HepG2 (cell line): ENCODE measurements around the gene CRYM. TPM values are rescaled to one million over a fixed set of nuclear protein-coding genes. Genes with fewer than 3 reads are reported as not detected.

Experiments used
- CBX1 ChIP-seq: IDR thresholded peaks from one replicate; pipeline ENCODE4 v1.6.1; 2016; ENCODE audit warnings: antibody characterized with exemption, low read depth
- DNMT3B ChIP-seq: conservative IDR thresholded peaks from 2 replicates; pipeline ENCODE4 v1.6.1; 2016; ENCODE audit warnings: missing biosample characterization, control low read depth
- DPF2 ChIP-seq: sonication (generic); formaldehyde crosslinking; IDR thresholded peaks from 2 replicates; pipeline ENCODE4 v1.4.0; 2020; ENCODE audit warnings: mild to moderate bottlenecking, low read depth, missing genetic modification reagents, borderline replicate concordance
- ELF4 ChIP-seq: sonication (generic); formaldehyde crosslinking; IDR thresholded peaks from 2 replicates; pipeline ENCODE4 v1.5.0; 2020; ENCODE audit warnings: missing genetic modification reagents, mild to moderate bottlenecking, moderate library complexity, borderline replicate concordance
- ESRRA ChIP-seq: sonication (generic); formaldehyde crosslinking; IDR thresholded peaks from 2 replicates; pipeline ENCODE4 v1.5.1; 2020; ENCODE audit warnings: mild to moderate bottlenecking, low read depth, missing genetic modification reagents
- FOXC1 ChIP-seq: sonication (generic); formaldehyde crosslinking; IDR thresholded peaks from 2 replicates; pipeline ENCODE4 v1.8.0; 2022; ENCODE audit warnings: mild to moderate bottlenecking, missing genetic modification reagents, borderline replicate concordance
- FOXO1 ChIP-seq: sonication (generic); formaldehyde crosslinking; IDR thresholded peaks from 2 replicates; pipeline ENCODE4 v1.4.0; 2020; ENCODE audit warnings: missing genetic modification reagents
- GATAD2A ChIP-seq: IDR thresholded peaks from 2 replicates; pipeline ENCODE4 v1.6.1; 2016
- HOXA3 ChIP-seq: sonication (generic); formaldehyde crosslinking; IDR thresholded peaks from 2 replicates; pipeline ENCODE4 v1.5.0; 2020; ENCODE audit warnings: missing genetic modification reagents
- KLF6 ChIP-seq: IDR thresholded peaks from 2 replicates; pipeline ENCODE4 v1.8.0; 2016; ENCODE audit warnings: missing biosample characterization, missing genetic modification reagents
- MAFF ChIP-seq: IDR thresholded peaks from 2 replicates; pipeline ENCODE4 v1.6.1; 2011; ENCODE audit warnings: low read depth, low read length, improper control_type of control experiment
- PATZ1 ChIP-seq: sonication (generic); formaldehyde crosslinking; IDR thresholded peaks from 2 replicates; pipeline ENCODE4 v1.4.0; 2020; ENCODE audit warnings: missing genetic modification reagents
- SIN3B ChIP-seq: fragments of 150-350 bp; IDR thresholded peaks from 2 replicates; pipeline ENCODE4 v1.6.1; 2014; ENCODE audit warnings: low read length
- SP1 ChIP-seq, 2 experiments: fragments of 450-650 bp in 1 of 2; sonication (generic) in 1 of 2; formaldehyde crosslinking in 1 of 2; IDR thresholded peaks; 2 replicates each; pipeline versions ENCODE4 v1.4.0 to v1.6.1; 2016 to 2020; ENCODE audit warnings: missing genetic modification reagents in 1 of 2
- SRF ChIP-seq: IDR thresholded peaks from 2 replicates; pipeline ENCODE4 v1.6.1; 2011; ENCODE audit warnings: mild to moderate bottlenecking, low read depth, low read length, moderate library complexity
- YY1 ChIP-seq: IDR thresholded peaks from 2 replicates; pipeline ENCODE4 v1.6.1; 2011; ENCODE audit warnings: low read length, low read depth, moderate library complexity, mild to moderate bottlenecking; ENCODE audit not compliant: insufficient read depth, insufficient replicate concordance
- ZBTB46 ChIP-seq: sonication (generic); formaldehyde crosslinking; IDR thresholded peaks from 2 replicates; pipeline ENCODE4 v1.4.0; 2020; ENCODE audit warnings: mild to moderate bottlenecking, missing genetic modification reagents, borderline replicate concordance
- ZFP36 ChIP-seq: fragments of 150-350 bp; IDR thresholded peaks from 2 replicates; pipeline ENCODE4 v1.6.1; 2018; ENCODE audit warnings: borderline replicate concordance, low read length, low read depth; ENCODE audit not compliant: partially characterized antibody
- ZNF24 ChIP-seq: fragments of 450-650 bp; IDR thresholded peaks from 2 replicates; pipeline ENCODE4 v1.6.1; 2017; ENCODE audit warnings: antibody characterized with exemption, mild to moderate bottlenecking
- ZNF260 ChIP-seq: sonication (generic); formaldehyde crosslinking; IDR thresholded peaks from 2 replicates; pipeline ENCODE4 v1.4.0; 2020; ENCODE audit warnings: missing genetic modification reagents, low read depth, mild to moderate bottlenecking, borderline replicate concordance
- ZNF3 ChIP-seq: IDR thresholded peaks from 2 replicates; pipeline ENCODE4 v1.7.0; 2017; ENCODE audit warnings: inconsistent platforms
- ZNF30 ChIP-seq: sonication (generic); formaldehyde crosslinking; IDR thresholded peaks from 2 replicates; pipeline ENCODE4 v1.5.0; 2020; ENCODE audit warnings: mild to moderate bottlenecking, missing genetic modification reagents
- ZNF34 ChIP-seq: sonication (generic); formaldehyde crosslinking; IDR thresholded peaks from 2 replicates; pipeline ENCODE4 v1.4.0; 2020; ENCODE audit warnings: mild to moderate bottlenecking, missing genetic modification reagents, borderline replicate concordance
- ZNF383 ChIP-seq: sonication (generic); formaldehyde crosslinking; IDR thresholded peaks from 2 replicates; pipeline ENCODE4 v1.4.0; 2020; ENCODE audit warnings: missing genetic modification reagents, mild to moderate bottlenecking, borderline replicate concordance
- ZNF432 ChIP-seq: sonication (generic); formaldehyde crosslinking; IDR thresholded peaks from 2 replicates; pipeline ENCODE4 v1.5.0; 2020; ENCODE audit warnings: missing genetic modification reagents, mild to moderate bottlenecking, borderline replicate concordance
- ZNF589 ChIP-seq: sonication (generic); formaldehyde crosslinking; conservative IDR thresholded peaks from 2 replicates; pipeline ENCODE4 v1.8.0; 2022; ENCODE audit warnings: mild to moderate bottlenecking, moderate library complexity, missing genetic modification reagents
- ZNF709 ChIP-seq: sonication (generic); formaldehyde crosslinking; IDR thresholded peaks from 2 replicates; pipeline ENCODE4 v1.5.0; 2020; ENCODE audit warnings: mild to moderate bottlenecking, missing genetic modification reagents
- ZNF747 ChIP-seq: sonication (generic); formaldehyde crosslinking; IDR thresholded peaks from 2 replicates; pipeline ENCODE4 v1.8.1; 2023; ENCODE audit warnings: missing genetic modification reagents, mild to moderate bottlenecking, borderline replicate concordance
- ZNF75D ChIP-seq: sonication (generic); formaldehyde crosslinking; IDR thresholded peaks from 2 replicates; pipeline ENCODE4 v1.8.1; 2023; ENCODE audit warnings: missing genetic modification reagents, mild to moderate bottlenecking, borderline replicate concordance
- polyA plus RNA-seq, 8 experiments: library from polyadenylated mRNA; depleted of rRNA in 3 of 8; stranded (reverse) in 7 of 8; unstranded in 1 of 8; fragments of >200 nt; fragmentation: Illumina TruSeq in 4 of 8; extraction: Trizol in 4 of 8; gene quantifications; 2 replicates each; pipeline versions ENCODE4 v1.2.1 to v1.2.3, GENCODE V29; 2011 to 2016; ENCODE audit warnings: low read depth in 4 of 8, missing spikeins in 1 of 8, mixed read lengths in 1 of 8; ENCODE audit not compliant: insufficient read depth in 1 of 8
- total RNA-seq, 5 experiments: library from RNA; depleted of rRNA; stranded (reverse); fragments of >200 nt; fragmentation: Illumina TruSeq; extraction: Trizol; gene quantifications; 2 replicates each; pipeline ENCODE4 v1.2.3, GENCODE V29; 2016; ENCODE audit warnings: low read depth in 1 of 5

The CRYM gene
- total and polyA plus RNA-seq, 2 of the 13 experiments (the other 11 are each of a cell fraction or from before 2014, with no cell fraction given) = 1.9 to 2.2 TPM

- TF ChIP-seq SIN3B (no peak), ZNF383 (CRISPR knock-in tag) (no peak), ZNF3 (CRISPR knock-in tag) (no peak), DPF2 (CRISPR knock-in tag) (no peak), SP1 (IDR thresholded peaks at IDR 0.05) (no peak), SP1 (CRISPR knock-in tag; IDR thresholded peaks at IDR 0.05) (peak; percentile 6; the same call in 1 of the 2 replicates), ESRRA (CRISPR knock-in tag) (no peak), MAFF (no peak), ELF4 (peak; percentile 51; the same call in 1 of the 2 replicates), YY1 (peak; percentile 51), SRF (no peak), ZNF34 (CRISPR knock-in tag) (no peak), FOXO1 (CRISPR knock-in tag) (peak; percentile 68), ZNF589 (CRISPR knock-in tag) (no peak), FOXC1 (CRISPR knock-in tag) (peak; percentile 68; the same call in 1 of the 2 replicates), DNMT3B (CRISPR knock-in tag) (no peak), ZNF30 (no peak), HOXA3 (CRISPR knock-in tag) (peak; percentile 60), ZNF747 (CRISPR knock-in tag) (0 out of 2 replicates have a peak, but pooled peaks have one; percentile 74), GATAD2A (no peak; the same call in 1 of the 2 replicates), PATZ1 (CRISPR knock-in tag) (peak; percentile 89), ZNF260 (CRISPR knock-in tag) (no peak), CBX1 (no peak), ZBTB46 (CRISPR knock-in tag) (no peak), ZFP36 (no peak), KLF6 (CRISPR knock-in tag) (peak; percentile 50; the same call in 1 of the 2 replicates), ZNF75D (CRISPR knock-in tag) (no peak), ZNF24 (no peak), ZNF709 (CRISPR knock-in tag) (no peak), ZNF432 (no peak)
These were observed 5.6 kb upstream of the CRYM start (continued) for GRCh38 chr16:21283521-21284289.
